Measurements from ENCODE around the gene IL27RA.

IL27RA gene

GRCh38 chr19:14094854-14095253, 63.3 kb downstream of the IL27RA start:
- H3K9me3 Mint-ChIP-seq, result no peaks in the 10 kb centered on the region
- H3K4me1 Mint-ChIP-seq (ENCODE audit: low read depth in 2 of 2), result peaks cover 10% of the 10 kb centered on the region in 2 donors
- peaks cover 35% of the 10 kb centered on the region for H3K36me3 Mint-ChIP-seq (ENCODE audit: insufficient read depth)
- no peak for DNase-seq
- no peaks in the 10 kb centered on the region for H3K27me3 Mint-ChIP-seq
- ATAC-seq (replicated peaks), result no peak
- H3K27ac Mint-ChIP-seq, result no peak overlapping the region
- H3K4me3 Mint-ChIP-seq, result no peak overlapping the region

GRCh38 chr19:14096272-14096992, 64.9 kb downstream of the IL27RA start:
- no peaks in the 10 kb centered on the region for H3K9me3 Mint-ChIP-seq
- H3K4me3 Mint-ChIP-seq, result no peak overlapping the region
- DNase-seq (no peak), ATAC-seq (replicated peaks) (no peak)
- peaks cover 8 to 9% of the 10 kb centered on the region in 2 donors for H3K4me1 Mint-ChIP-seq (ENCODE audit: low read depth in 2 of 2)
- peaks cover 29% of the 10 kb centered on the region for H3K36me3 Mint-ChIP-seq (ENCODE audit: insufficient read depth)
- no peaks in the 10 kb centered on the region for H3K27me3 Mint-ChIP-seq
- H3K27ac Mint-ChIP-seq, result no peak overlapping the region

- Mint-ChIP-seq H3K27me3 (no peaks in the 10 kb centered on the region), H3K4me1 (ENCODE audit: low read depth in 2 of 2) (no peaks in the 10 kb centered on the region), H3K36me3 (ENCODE audit: insufficient read depth) (peaks cover 28% of the 10 kb centered on the region), H3K9me3 (no peaks in the 10 kb centered on the region), H3K27ac (no peak overlapping the region), H3K4me3 (no peak overlapping the region)
- ATAC-seq (replicated peaks) (no peak), DNase-seq (no peak)
Observed at GRCh38 chr19:14097532-14098151, 66.1 kb downstream of the IL27RA start.

- no peaks in the 10 kb centered on the region for H3K27me3 Mint-ChIP-seq
- H3K4me1 Mint-ChIP-seq (ENCODE audit: low read depth in 2 of 2), result no peaks in the 10 kb centered on the region
- ATAC-seq (replicated peaks) (no peak), DNase-seq (no peak)
- H3K27ac Mint-ChIP-seq, result no peak overlapping the region
- H3K4me3 Mint-ChIP-seq, result no peak overlapping the region
- H3K9me3 Mint-ChIP-seq, result no peaks in the 10 kb centered on the region
- H3K36me3 Mint-ChIP-seq (ENCODE audit: insufficient read depth), result peaks cover 49% of the 10 kb centered on the region
Observed at GRCh38 chr19:14101003-14101545, 69.5 kb downstream of the IL27RA start.

GRCh38 chr19:14102102-14102696, 70.6 kb downstream of the IL27RA start:
- H3K4me3 Mint-ChIP-seq, result no peak overlapping the region
- ATAC-seq (replicated peaks) (no peak), DNase-seq (no peak)
- no peaks in the 10 kb centered on the region for H3K4me1 Mint-ChIP-seq (ENCODE audit: low read depth in 2 of 2)
- no peaks in the 10 kb centered on the region for H3K9me3 Mint-ChIP-seq
- H3K27me3 Mint-ChIP-seq, result no peaks in the 10 kb centered on the region
- H3K27ac Mint-ChIP-seq, result no peak overlapping the region
- peaks cover 49% of the 10 kb centered on the region for H3K36me3 Mint-ChIP-seq (ENCODE audit: insufficient read depth)

GRCh38 chr19:14102756-14103155, 71.2 kb downstream of the IL27RA start:
- DNase-seq (no peak), ATAC-seq (replicated peaks) (no peak)
- Mint-ChIP-seq H3K4me3 (no peak overlapping the region), H3K9me3 (no peaks in the 10 kb centered on the region), H3K27ac (no peak overlapping the region), H3K4me1 (ENCODE audit: low read depth in 2 of 2) (no peaks in the 10 kb centered on the region), H3K27me3 (no peaks in the 10 kb centered on the region), H3K36me3 (ENCODE audit: insufficient read depth) (peaks cover 49% of the 10 kb centered on the region)

All from effector memory CD8-positive, alpha-beta T cell (primary cell).